NCI-H2029 (cell line): ENCODE data around the gene CFAP61.
A peak's percentile ranks its signal among the peaks of the same experiment; 100 is the strongest.

Experiments used
- DNase-seq: peaks from one replicate; lab custom pipeline; 2025; lab: John Stamatoyannopoulos, UW

The CFAP61 gene

GRCh38 chr20:20399531-20400500, 347.5 kb downstream of the CFAP61 start:
- no peak for DNase-seq

DNA sequence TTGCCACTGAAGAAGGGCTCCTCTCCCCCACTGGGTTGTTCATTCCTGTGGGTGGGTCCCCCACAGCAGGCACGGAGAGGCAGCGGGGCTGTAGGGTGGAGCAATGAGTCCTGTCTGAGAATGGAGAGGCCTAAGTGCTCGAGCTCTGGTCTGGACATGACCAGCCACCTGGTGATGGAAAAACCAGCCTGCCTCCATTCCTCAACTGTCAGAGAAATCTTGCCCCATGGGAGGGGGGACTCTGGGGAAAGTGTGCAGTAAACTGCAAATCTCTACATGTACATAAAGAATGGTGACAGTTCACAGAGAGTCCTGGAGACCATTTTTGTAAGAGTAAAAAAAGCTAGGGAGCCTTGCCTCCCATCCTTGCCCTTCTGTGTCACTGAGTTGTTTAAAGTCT, 349.7 kb downstream of the CFAP61 start:
- DNase-seq: no peak

DNA sequence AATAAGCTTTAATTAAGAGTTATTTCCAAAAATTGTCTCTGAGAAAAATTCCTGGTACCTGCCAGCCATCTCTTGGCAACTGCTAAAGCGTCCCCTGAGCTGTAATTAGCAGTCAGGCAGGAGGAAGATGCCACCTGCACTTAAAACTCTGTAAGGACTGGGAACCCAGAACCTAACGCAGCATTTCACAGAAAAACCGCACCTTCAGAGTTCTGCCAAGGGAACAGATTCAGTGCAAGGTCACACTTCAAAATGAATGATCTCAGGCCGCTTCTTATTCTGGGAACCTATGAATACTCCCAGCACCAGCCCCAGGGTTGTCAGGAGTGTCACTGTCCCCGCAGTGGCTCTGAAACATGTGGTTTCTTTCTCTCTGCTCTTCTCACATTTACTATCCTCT, 352.3 kb downstream of the CFAP61 start:
- DNase-seq: no peak

- DNase-seq: no peak
Observed at GRCh38 chr20:20405623-20406022, 353.3 kb downstream of the CFAP61 start.

DNA sequence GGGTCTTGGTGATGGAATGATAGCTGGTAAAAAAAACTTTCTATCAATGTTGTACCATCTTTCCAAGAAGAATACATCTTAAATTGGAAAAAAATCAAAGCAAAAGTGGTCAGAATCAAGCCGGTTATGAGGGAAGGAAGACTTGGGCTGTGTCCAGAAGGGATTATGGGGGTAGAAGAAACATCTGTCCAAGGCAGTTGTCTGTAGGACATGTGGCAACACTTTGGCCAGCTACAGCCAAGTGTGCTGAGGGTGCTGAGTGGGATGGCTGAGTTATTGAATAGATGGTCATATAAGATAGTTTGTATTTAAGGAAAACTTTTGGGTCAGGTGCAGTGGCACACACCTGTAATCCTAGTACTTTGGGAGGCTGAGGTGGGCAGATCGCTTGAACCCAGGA, 354.0 kb downstream of the CFAP61 start:
- DNase-seq: no peak

DNA sequence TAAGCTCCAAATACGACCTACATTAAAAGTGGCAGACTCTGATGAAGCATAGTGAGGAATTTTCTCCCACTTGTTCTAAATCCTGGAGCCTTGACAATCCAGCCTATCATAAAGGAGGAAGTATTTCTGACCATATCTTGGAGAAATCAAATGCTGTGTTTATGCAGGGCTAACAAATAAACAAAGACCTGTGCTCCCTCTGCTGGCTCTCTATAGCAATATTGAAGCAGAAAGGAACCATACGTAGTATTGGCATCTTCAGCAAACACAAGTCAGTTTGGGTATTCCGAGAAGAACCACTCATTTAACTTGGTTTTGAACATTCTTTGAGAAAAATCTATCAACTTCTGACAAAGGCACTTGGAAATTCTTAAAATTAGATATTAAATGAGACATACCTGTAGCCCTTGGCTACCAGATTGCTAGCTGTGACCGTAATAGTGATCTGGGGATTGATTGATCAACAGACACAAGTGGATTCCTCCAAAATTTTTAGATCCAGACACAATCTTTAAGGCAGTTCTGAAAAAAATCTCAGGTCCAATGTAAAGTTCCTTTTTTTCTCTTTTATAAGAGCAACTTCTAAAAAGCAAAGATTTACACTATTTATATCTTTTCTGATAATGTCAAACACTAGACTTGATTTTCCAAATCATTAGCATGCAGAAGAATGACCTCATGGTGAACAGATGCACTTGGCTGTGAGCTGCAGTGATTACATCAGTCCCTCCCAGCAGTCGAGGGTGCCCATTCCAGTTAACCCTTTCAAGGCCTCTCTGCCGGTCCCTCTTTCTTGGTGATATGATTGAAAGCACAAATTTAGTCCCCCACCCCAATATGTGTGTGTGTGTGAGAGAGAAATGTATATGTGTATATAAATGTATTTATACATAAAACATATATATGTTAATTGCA, 355.8 kb downstream of the CFAP61 start:
- peak; percentile 23 for DNase-seq

- no peak for DNase-seq
Observed at GRCh38 chr20:20409331-20409730, 357.0 kb downstream of the CFAP61 start.
